GM21367 (cell line): ENCODE data around the gene RANBP3L.
"Not testable (repeated sequence)": the region's sequence is repeated elsewhere in the genome, so short reads cannot be mapped to it uniquely, and the experiment has no call there.

ENCODE experiments used
- ATAC-seq: cut with Tn5 transposase; IDR thresholded peaks from one replicate; pipeline ENCODE4 v1.9.1; 2021; ENCODE audit not compliant: unreplicated experiment

The RANBP3L gene

DNA sequence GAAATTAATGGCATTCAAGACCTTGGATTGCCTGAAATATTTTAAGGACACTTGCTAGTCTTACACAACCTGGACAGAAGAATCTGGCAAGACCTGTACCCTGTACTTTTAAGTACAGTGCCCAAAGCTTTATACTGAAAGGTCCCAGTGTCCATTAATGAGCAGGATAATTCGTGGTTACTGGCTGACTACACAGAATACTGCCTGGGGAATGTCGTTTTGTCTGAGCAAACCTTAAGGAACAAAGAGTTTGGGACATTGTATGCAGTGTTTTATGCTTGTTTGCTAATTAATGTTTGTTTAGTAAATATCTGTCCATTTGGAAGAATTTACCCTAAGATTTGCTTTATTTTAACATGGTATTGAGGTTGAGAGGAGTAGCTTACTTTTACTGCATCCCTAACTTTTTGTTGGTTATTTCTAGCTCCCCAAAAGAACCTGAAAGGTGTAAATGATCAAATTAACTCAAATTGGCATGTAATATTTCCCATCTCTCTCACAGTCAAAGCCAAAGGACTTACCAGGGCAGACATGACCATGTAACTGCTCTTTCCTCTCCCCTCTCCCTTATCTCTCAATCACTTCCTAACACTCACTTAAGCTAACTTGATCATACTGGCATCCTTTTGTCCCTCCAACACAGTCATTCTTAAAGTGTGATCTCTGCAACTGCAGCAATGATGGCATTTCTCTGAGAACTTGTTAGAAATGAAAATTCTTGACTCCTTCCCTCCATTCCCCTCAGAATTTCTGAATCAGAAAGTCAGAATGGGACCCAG is 15.7 kb downstream of the RANBP3L start:
- ATAC-seq: no peak

DNA sequence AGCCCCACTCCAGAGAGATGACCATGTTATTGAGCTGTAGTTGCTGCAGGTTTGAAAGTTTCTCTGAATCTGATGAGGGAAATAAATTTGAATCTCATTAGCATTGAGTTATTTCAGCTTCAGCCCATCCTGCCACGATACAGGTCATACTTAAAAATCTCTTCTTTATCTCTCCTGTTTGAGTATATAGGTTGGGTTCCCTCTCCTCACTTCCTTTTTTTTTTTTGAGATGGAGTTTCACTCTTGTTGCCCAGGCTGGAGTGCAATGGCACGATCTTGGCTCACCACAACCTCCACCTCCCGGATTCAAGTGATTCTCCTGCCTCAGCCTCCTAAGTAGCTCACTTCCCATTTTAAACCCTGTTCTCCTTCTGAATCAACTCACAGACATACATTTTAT is 17.9 kb downstream of the RANBP3L start:
- not testable (repeated sequence) for ATAC-seq

DNA sequence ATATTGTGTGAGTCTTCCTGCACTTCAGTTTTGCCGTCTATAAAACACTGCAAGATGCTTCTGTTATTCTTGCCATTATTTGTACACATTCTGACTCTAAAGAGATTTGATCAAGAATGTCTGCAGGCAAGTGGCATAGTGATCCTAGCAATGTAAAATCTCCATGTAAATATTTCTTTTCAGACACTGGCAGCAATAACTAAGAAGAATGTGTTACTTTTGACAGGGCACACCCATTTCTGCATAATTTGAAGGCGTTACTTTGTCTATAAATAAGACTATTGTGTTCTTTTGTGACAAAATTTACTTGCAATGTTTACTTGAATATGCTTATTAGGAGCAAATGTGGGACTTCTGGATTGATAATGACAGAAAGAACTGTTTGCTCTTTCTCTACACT is 20.1 kb downstream of the RANBP3L start:
- no peak for ATAC-seq

DNA sequence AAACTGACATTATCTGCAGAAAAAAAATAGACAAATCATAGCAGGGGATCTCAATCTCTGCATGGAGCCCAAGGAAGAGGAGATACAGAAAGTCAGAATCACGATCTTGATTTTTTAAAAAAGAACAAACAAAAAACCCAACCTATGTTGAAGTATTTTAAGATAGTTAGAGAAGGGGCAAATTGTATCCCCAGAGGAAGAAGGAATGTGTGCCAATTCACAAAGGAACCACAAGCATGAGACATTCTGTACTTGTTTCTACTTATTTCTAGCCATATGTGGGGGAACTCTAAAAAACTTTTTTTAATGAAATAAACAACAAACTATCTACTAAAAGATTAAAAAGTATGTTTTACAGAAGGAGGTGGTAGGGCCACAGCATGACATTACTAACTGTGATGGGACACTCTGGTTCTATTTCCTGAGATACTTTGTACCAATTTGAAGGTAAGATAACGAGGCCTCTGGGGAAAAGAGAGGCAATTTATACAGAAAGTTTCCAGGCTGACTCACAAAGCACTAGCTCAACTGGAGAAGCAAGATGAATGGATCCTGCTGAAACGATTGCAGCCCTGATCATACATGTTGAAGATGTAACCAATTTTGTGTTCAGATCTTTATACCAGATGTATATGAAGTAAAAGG is 22.5 kb downstream of the RANBP3L start:
- ATAC-seq: no peak

DNA sequence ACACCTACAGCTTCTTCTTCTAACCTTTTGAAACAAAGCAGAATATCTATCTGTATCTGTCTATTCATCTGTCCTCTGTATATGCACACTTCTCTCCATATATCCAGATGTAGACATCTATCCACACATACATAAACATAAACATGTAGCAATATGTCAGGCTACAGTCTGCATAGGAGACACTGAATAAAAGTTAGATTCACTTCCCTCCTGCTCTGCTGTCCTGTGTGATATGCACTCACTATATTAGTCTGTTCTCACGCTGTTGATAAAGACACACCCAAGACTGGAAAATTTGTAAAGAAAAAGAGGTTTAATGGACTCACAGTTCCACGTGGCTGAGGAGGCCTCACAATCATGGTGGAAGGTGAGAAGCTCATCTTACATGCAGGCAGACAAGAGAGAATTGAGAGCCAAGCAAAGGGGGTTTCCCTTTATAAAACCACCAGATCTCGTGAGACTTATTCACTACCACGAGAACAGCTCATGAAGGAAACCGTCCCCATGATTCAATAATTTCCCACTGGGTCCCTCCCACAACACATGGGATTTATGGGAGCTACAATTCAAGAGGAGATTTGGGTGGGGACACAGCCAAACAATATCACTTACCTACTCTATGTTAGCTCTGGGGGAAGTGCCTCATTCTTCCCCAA is 24.1 kb downstream of the RANBP3L start:
- ATAC-seq: no peak

DNA sequence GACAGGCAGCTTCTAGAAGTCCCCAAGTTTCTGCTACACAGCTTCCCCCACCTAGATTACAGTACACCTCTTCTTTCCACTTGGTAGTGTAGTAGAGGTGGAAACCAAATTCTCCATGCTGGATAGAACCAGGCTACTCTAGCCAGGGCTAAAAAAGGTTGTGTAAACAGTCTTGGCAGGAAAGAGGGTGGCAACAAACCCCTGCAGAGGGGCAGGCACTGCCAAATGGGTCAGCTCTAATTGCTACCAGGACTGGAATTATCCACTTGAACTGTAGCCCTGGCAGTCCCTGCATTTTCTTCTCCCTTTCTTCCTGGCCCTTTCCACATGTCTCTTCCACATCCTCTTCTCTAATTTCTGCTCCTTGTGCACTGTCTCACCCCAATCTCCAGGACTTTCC is 24.8 kb downstream of the RANBP3L start:
- no peak for ATAC-seq

DNA sequence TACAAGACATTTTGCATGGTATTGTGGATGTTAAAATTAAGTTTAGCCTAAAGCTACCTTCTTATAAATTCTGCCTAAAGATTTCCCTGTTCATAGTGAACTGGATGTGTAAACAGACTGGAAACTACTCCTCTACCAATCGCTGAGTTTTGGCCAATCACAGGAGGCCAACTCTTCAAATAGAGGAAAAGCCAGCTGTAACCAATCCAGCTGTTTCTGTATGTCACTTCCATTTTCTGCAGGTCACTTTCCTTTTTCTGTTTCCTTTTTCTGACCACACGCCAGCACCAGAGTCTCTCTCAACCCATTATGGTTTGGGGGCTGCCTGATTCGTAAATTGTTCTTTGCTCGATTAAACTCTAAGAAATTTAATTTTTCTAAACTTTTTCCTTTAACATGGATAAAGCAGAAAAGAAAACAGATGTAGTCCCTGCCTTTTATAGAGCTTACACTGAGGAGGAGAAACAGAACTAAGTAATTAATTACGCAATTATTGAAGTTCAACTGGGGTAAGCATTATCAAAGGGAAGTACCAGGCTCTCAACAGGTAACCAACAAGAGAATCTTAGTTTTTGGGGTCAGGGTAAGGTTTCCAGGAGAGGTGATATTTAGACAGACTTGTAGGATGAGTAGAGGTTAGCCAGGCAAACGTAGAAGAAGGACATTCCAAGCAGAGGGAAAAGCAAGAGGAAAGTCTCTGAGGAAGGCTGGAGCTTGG is 27.7 kb downstream of the RANBP3L start:
- no peak for ATAC-seq

DNA sequence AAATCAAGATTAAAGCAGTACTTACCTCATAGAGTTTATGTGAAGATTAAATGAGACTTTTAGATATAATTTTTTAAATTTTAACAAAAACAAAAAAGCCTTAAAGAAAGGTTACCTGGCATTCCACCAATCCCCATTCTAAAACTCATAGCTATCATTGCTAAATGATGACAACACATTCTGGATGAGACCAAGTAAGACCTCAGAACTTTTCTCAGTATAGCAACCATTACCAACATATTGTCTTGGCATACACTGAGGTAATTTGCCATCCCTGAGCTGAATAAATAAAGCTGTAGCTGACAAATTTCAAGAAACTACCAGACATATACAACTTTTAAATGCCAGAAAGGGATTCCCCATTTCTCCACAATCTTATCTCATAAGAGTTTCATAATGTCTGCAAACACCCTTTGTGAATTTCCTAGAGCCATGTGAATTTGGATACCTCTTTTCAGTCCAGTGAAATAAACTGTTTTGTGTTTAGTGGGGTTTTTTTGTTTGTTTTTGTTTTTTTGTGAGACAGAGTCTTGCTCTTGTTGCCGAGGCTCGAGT is 29.5 kb downstream of the RANBP3L start:
- no peak for ATAC-seq

DNA sequence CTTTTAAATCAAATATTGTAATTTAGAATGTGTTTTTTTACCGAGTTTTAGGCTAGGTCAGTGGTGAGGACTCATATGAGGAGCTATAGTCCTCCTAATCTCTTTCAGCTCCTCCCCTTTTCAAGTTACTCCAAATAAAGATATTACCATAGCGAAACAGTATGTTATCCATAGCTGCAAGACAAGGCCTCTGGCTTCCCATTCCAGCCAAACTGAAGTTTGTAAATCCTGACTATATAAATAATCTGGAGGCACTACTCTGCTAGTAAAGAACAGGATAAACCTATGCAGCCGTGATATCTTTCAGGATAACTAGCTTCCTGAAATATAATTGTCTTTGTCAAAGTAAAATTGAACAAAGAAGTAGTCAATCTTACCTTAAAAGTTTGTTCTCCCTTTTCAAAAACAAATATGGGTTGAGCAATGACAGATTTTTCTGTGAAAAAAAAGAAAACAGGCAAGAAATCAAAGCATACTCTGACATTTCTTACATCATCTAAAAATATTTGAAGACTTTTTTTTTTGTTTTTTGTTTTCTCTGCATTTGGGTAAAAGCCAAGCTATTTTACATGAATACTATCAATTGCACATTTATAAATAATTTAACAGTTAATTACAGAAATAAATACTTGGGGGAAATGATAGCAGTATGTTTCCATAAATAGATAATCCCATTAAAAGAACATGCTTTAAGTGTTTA is 30.7 kb downstream of the RANBP3L start:
- no peak for ATAC-seq

DNA sequence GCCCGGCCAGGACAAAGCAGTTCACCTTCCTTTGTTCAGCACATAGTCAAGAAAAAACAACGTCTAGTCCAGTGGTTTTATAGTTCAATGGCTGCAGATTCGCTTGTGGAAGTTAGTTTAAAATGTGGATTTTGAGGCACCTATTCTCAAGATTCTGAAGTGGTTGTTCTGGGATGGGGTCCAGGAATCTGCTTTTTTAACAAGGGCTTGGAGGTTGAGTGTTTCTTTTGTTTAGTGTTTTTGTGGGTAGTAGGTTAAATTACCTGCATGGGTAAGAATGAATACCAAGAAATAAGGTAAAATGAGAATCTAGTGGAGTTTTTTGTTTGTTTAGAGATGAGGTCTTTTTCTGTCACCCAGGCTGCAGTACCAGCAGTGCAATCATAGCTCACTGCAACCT is 31.5 kb downstream of the RANBP3L start:
- no peak for ATAC-seq

DNA sequence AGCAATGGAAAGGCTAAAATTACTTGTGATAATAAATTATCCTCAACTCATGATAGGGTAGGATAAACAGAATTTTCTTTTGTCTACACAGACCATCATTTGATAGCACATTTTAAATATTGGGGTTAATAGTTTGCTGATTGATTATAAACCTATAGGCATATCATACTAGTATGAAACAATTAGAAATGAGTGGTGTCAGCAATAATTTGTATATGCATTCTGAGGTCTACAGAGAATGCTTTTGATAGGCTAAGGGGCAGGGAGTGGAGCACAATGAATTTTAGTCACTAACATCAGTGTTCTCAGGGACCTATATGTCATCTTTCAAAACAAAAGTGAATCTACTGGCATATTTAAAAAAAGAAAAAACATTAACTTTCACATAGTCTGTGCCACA is 32.2 kb downstream of the RANBP3L start:
- no peak for ATAC-seq

DNA sequence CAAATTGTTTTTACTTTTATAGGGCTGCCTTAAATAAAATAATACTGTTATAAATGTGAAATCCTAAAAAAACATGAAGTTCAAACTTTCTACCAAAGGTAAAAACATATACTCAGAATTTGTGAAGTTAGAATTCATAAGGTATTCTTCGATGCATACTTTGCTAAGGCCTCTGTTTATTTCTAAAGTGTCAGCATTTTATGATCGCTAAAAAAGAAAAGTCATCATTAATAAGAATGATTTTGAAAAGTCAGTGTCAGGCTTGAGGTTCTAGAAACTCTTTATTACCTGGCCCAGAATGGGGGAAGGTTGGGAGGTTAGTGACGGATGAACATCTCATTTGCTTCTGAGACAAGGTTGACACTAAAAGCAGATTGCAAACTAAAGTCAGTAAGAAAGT is 33.8 kb downstream of the RANBP3L start:
- ATAC-seq: no peak

DNA sequence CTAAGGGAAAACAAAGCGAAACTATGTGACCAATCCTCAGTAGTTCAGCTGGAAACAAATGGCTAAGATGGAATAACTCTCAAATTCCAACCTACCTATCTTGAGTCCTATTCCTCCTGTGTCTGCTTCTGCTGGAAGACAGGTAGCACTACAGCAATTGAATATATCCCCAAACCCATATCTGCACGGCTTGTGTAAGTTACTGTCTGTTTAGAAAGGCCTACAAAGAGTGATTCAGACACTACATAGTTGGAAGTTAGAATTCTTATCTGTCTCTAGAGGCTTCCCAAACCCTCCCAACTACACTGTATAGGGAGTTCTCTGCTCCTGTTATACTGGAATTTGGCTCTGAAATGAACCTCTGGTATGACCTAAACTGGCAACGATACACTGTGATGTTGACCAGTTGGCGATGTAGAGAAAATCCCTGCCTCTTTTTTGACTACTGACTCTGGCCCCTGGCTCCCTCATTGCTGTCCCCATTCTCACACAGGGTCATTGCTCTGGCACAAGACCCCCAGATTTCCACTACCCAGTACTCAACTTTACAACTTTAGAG is 37.4 kb downstream of the RANBP3L start:
- no peak for ATAC-seq

DNA sequence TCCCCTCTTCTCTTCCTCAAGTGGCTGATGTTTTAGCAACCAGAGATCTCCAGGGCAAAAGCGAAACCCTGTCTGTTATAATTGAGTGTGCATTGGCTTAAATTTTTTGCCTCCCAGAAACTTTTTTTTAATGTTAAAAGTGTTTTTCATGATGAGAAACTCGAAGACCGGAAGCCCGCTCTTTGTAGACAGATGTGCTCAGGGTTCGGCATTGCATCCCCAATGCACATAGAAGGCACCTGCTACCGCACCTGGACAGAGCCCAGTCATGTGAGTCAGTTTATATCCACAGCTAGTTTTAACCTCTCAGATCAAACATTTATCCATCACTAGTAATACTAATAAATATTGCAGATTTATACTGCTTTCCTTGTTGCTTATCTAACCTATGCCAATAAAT is 40.5 kb downstream of the RANBP3L start:
- no peak for ATAC-seq

DNA sequence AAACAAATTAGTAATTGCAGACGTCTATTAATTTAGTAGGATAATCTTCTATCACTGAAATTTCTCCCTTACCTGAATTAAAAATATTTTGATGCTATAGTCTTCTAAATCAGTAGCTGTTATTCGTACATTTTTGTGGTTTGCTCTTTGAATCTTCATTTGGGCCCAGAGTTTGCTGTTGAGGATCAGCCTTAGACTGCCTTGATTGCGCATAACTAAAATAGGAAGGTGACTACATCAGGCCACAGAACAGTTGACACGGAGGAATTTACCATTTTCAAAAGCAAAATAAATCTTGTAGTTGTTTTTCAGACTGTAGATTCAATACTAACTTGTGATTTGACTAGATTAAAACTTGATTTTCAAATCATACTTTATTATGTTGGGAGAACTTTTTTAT is 48.1 kb downstream of the RANBP3L start:
- no peak for ATAC-seq

DNA sequence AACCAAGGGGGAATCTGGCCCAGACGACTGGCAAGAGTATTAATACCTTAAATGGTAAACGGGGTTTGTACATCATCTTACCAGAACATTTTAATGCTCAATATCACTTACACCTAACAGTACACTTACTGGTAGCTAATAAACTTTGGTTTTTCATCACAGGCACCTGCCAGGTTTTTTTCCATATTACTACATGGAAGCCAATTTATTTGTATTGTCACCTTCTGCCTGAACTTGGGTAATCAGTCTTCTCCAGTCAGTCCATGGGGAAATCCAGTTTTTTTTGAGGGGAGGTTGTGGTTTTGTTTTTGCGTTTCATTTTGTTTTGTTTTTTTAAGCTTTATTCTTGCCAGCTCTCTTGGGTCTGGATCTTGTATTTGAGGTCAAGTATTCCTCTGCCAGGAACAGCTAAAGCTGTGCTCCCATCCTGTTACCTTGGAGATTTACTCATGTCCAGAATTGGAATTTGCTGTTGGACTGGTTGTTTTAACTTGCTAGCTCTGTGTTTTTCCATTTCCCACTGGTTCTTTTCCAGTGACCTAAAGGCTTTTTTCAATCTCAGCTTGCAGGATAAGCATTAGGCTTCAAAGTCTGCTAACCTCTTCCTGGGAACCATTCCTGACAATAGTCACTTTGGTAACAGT is 48.9 kb downstream of the RANBP3L start:
- ATAC-seq: no peak

DNA sequence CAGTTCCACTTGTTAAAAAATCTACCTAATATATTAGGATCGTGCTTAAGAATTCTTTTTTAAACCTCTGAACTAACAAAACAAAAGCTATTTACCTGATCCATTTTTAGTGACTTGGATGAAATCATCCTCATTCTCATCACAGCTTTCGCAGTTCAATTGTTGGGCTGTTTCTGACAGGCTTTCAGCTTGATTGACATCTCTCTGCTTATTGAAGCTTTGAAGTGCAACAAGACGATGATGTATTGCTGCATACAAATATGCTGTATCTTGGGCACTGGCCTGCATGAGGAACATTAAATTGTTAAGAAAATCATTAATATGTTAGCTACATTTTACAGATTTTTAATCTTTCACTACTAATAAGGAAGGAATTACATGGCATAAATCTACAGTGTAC is 50.5 kb downstream of the RANBP3L start:
- ATAC-seq: no peak

DNA sequence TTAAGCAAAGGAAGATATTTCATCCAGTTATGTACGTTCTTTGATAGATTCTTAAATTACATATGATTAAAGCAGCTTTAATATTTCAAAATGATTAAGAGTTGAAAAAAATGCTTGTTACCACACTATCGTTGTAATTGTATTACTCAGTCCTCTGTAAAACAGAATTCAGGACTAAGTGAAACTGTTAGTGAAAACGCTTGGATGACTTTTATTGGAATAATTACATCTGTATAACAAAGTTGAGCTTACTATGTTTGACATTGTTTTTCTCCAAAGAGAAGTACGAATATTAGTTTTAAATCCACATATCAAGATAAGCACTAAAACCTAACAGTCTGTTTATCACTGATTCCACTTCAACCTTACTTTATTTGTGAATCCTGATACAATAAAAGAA is 51.3 kb downstream of the RANBP3L start:
- no peak for ATAC-seq

DNA sequence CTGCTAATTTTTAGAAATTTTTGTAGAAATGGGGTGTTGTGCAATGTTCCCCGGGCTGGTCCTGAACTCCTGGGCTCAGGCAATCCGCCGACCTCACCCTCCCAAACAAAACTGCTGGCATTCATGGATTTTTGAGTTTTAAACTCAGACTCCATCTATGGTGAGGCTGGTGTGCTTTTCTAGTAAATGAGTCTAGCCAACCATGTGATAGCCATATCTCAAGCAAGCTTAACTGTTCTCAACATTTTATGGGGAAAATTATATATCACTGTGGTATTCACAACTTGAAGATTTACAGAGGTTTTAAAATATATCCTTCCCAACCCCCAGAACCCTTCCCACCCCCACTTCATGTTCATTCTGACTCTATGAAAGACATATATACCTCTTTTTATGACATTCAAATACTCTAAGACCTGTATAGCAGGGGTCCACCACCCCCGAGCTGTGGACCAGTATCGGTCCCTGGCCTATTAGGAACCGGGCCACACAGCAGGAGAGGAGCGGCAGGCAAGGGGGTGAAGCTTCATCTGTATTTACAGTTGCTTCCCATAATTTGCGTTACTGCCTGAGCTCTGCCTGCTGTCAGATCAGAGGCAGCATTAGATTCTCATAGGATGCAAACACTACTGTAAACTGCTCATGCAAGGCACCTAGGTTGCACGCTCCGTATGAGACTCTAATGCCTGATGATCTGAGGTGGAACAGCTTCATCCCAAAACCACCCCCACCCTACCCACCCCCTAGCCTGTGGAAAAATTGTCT is 55.5 kb downstream of the RANBP3L start:
- ATAC-seq: no peak
